Tibial nerve (tissue), 4 donors: ENCODE data around the gene MFSD6L. TPM values are rescaled to one million over a fixed set of nuclear protein-coding genes. Genes with fewer than 3 reads are reported as not detected.

Experiments used
- DNase-seq, 2 donors: peaks; one replicate each; pipeline ENCODE4 v3.0.0-alpha.2; 2019; ENCODE audit warnings: low spot score in 2 of 2
- H3K27ac ChIP-seq, 4 donors: fragments of 200-600 bp; sonication (generic) in 3 of 4; one replicate each; pipeline ENCODE4 v1.5.1; 2017 to 2019; ENCODE audit warnings: mild to moderate bottlenecking in 1 of 4
- H3K27me3 ChIP-seq, 2 donors: fragments of 200-600 bp; sonication (generic) in 1 of 2; one replicate each; pipeline versions ENCODE4 v1.5.1 to v1.6.0; 2017 to 2019
- H3K36me3 ChIP-seq, 3 donors: fragments of 200-600 bp; sonication (generic); one replicate each; pipeline ENCODE4 v1.5.1; 2018 to 2019
- H3K4me1 ChIP-seq, 4 donors: fragments of 200-600 bp; sonication (generic) in 3 of 4; one replicate each; pipeline ENCODE4 v1.5.1; 2017 to 2019
- H3K4me3 ChIP-seq, 4 donors: fragments of 200-600 bp; sonication (generic) in 3 of 4; one replicate each; pipeline ENCODE4 v1.5.1; 2017 to 2019; ENCODE audit warnings: mild to moderate bottlenecking in 1 of 4, moderate library complexity in 1 of 4
- H3K9me3 ChIP-seq, 4 donors: fragments of 200-600 bp; sonication (generic) in 3 of 4; one replicate each; pipeline ENCODE4 v1.5.1; 2017 to 2019
- EP300 ChIP-seq, 2 donors: sonication (generic); formaldehyde crosslinking; IDR thresholded peaks; one replicate each; pipeline ENCODE4 v1.6.1; 2017; ENCODE audit warnings: antibody characterized with exemption in 2 of 2, mild to moderate bottlenecking in 1 of 2
- POLR2A ChIP-seq, 2 donors: fragments of 450-650 bp; IDR thresholded peaks; one replicate each; pipeline ENCODE4 v1.6.1; 2017; ENCODE audit warnings: antibody characterized with exemption in 2 of 2, mild to moderate bottlenecking in 2 of 2, moderate library complexity in 2 of 2
- WGBS, 2 donors: methylation state at CpG; one replicate each; pipeline ENCODE4 v1.1.5; 2018; 5-methylcytosine and 5-hydroxymethylcytosine counted together
- total RNA-seq, 4 donors: library from RNA; depleted of rRNA; stranded (reverse); fragments of >200 nt; gene quantifications; one replicate each; pipeline ENCODE4 v1.1.0, GENCODE V29; 2016
- TF ChIP-seq, protein P1 (sequence below), 5 experiments: fragments of 200-600 bp in 3 of 5; fragments of 450-650 bp in 2 of 5; sonication (generic) in 3 of 5; IDR thresholded peaks; one replicate each; pipeline ENCODE4 v1.5.1; 2016 to 2019; ENCODE audit warnings: antibody characterized with exemption in 5 of 5, mild to moderate bottlenecking in 3 of 5, moderate library complexity in 2 of 5

MFSD6L gene
- total RNA-seq, 4 donors from 2014 or later = not detected

DNA sequence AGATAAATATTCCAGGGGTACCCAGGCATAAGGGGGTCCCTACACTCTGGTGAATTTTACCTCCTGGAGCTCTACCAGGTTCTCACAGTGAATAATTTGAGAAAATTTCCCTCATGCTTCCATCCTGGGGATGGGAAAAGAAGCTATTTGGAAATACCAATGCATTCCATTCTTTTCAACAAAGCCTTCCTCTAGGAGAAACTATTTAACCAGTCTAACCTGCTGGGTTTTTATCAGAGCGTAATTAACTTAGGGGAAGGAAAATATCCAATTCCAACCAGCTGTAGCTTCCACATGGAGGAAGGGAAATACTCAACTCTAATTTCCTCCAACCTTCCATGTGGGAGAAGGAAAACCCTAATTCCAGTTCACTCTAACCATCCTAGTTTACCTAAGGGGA lies 17.0 kb downstream of the MFSD6L start:
- Histone ChIP-seq H3K27me3 (no peaks in the 10 kb centered on the region), H3K9me3 (peaks cover 0 to 4% (median 0%) of the 10 kb centered on the region in 4 donors), H3K4me3 (no peak overlapping the region), H3K27ac (no peak overlapping the region), H3K36me3 (no peaks in the 10 kb centered on the region), H3K4me1 (peaks cover 0 to 10% (median 0%) of the 10 kb centered on the region in 4 donors)
- TF ChIP-seq POLR2A (IDR thresholded peaks at IDR 0.05) (no peak), EP300 (IDR thresholded peaks at IDR 0.05) (no peak)
- TF ChIP-seq, protein P1, sequence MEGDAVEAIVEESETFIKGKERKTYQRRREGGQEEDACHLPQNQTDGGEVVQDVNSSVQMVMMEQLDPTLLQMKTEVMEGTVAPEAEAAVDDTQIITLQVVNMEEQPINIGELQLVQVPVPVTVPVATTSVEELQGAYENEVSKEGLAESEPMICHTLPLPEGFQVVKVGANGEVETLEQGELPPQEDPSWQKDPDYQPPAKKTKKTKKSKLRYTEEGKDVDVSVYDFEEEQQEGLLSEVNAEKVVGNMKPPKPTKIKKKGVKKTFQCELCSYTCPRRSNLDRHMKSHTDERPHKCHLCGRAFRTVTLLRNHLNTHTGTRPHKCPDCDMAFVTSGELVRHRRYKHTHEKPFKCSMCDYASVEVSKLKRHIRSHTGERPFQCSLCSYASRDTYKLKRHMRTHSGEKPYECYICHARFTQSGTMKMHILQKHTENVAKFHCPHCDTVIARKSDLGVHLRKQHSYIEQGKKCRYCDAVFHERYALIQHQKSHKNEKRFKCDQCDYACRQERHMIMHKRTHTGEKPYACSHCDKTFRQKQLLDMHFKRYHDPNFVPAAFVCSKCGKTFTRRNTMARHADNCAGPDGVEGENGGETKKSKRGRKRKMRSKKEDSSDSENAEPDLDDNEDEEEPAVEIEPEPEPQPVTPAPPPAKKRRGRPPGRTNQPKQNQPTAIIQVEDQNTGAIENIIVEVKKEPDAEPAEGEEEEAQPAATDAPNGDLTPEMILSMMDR (IDR thresholded peaks at IDR 0.05) = no peak
- 79 to 84% methylated on average over 1 of the region's 1 CpG for WGBS, 2 donors
- no peak for DNase-seq

- TF ChIP-seq POLR2A (IDR thresholded peaks at IDR 0.05) (no peak), EP300 (IDR thresholded peaks at IDR 0.05) (peak in 1 of 2 donors; percentile 21)
- TF ChIP-seq, protein P1 (IDR thresholded peaks at IDR 0.05) = no peak
- H3K27me3 ChIP-seq = no peaks in the 10 kb centered on the region
- peaks cover 0 to 12% (median 0%) of the 10 kb centered on the region in 4 donors for H3K4me1 ChIP-seq
- no peak overlapping the region for H3K27ac ChIP-seq
- no peaks in the 10 kb centered on the region for H3K36me3 ChIP-seq
- H3K4me3 ChIP-seq = no peak overlapping the region
- no peak for DNase-seq
- H3K9me3 ChIP-seq = peaks cover 0 to 4% (median 0%) of the 10 kb centered on the region in 4 donors
- WGBS, 2 donors = 64 to 83% methylated on average over 4 of the region's 4 CpGs
These were observed 17.4 kb downstream of the MFSD6L start for GRCh38 chr17:8781776-8782175.

GRCh38 chr17:8776881-8777280 lies 22.3 kb downstream of the MFSD6L start:
- Histone ChIP-seq H3K4me3 (no peak overlapping the region), H3K4me1 (peaks cover 0 to 14% (median 0%) of the 10 kb centered on the region in 4 donors), H3K9me3 (peaks cover 0 to 14% (median 0%) of the 10 kb centered on the region in 4 donors), H3K27me3 (no peaks in the 10 kb centered on the region), H3K36me3 (no peaks in the 10 kb centered on the region), H3K27ac (no peak overlapping the region)
- DNase-seq = no peak
- WGBS, 2 donors = 56% methylated on average over 1 of the region's 1 CpG
- TF ChIP-seq, protein P1 (IDR thresholded peaks at IDR 0.05) = no peak
- TF ChIP-seq EP300 (IDR thresholded peaks at IDR 0.05) = peak in 1 of 2 donors; percentile 3

- H3K9me3 ChIP-seq = peaks cover 0 to 14% (median 0%) of the 10 kb centered on the region in 4 donors
- no peaks in the 10 kb centered on the region for H3K36me3 ChIP-seq
- H3K27me3 ChIP-seq = no peaks in the 10 kb centered on the region
- peaks cover 0 to 14% (median 0%) of the 10 kb centered on the region in 4 donors for H3K4me1 ChIP-seq
- H3K27ac ChIP-seq = no peak overlapping the region
- no peak for TF ChIP-seq EP300 (IDR thresholded peaks at IDR 0.05)
- TF ChIP-seq POLR2A (IDR thresholded peaks at IDR 0.05) = no peak
- TF ChIP-seq, protein P1 (IDR thresholded peaks at IDR 0.05) = no peak
- no peak overlapping the region for H3K4me3 ChIP-seq
- DNase-seq = no peak
These were observed 22.9 kb downstream of the MFSD6L start for GRCh38 chr17:8776248-8776647.

- Histone ChIP-seq H3K27me3 (no peaks in the 10 kb centered on the region), H3K36me3 (no peaks in the 10 kb centered on the region), H3K4me3 (no peak overlapping the region), H3K27ac (no peak overlapping the region), H3K4me1 (no peaks in the 10 kb centered on the region), H3K9me3 (no peaks in the 10 kb centered on the region)
- DNase-seq = no peak
- TF ChIP-seq EP300 (IDR thresholded peaks at IDR 0.05) = no peak
- TF ChIP-seq, protein P1 (IDR thresholded peaks at IDR 0.05) = no peak
- TF ChIP-seq POLR2A (IDR thresholded peaks at IDR 0.05) = no peak
- WGBS, 2 donors = 76% methylated on average over 2 of the region's 2 CpGs
These were observed 32.4 kb downstream of the MFSD6L start for GRCh38 chr17:8766731-8767130.
